Fibroblast of gingiva (primary cell): ENCODE data around the gene VIM.
A peak's percentile ranks its signal among the peaks of the same experiment; 100 is the strongest.

Experiments
- DNase-seq: peaks from one replicate; pipeline ENCODE4 v3.0.0-alpha.2; 2011; ENCODE audit warnings: low read depth

Gene VIM

GRCh38 chr10:17228091-17229015 is at the start of gene VIM:
TSS of gene VIM (plus strand) at chr10:17228241. CDS start at chr10:17229423, 1,182 bp downstream.
- DNase-seq = peak; percentile 98

GRCh38 chr10:17179002-17179401 is 49.0 kb upstream of the VIM start:
- no peak for DNase-seq

- DNase-seq = no peak
Measured at GRCh38 chr10:17181110-17181509, 46.9 kb upstream of the VIM start.

GRCh38 chr10:17181751-17182150 is 46.3 kb upstream of the VIM start:
- DNase-seq = no peak

- DNase-seq = no peak
Measured at GRCh38 chr10:17183110-17183509, 44.9 kb upstream of the VIM start.

- no peak for DNase-seq
Measured at GRCh38 chr10:17185873-17186272, 42.2 kb upstream of the VIM start.

GRCh38 chr10:17188644-17189172 is 39.3 kb upstream of the VIM start:
- no peak for DNase-seq

- DNase-seq = no peak
Measured at GRCh38 chr10:17190602-17191001, 37.4 kb upstream of the VIM start.

GRCh38 chr10:17195083-17195482 is 33.0 kb upstream of the VIM start:
- no peak for DNase-seq

GRCh38 chr10:17196045-17196444 is 32.0 kb upstream of the VIM start:
- no peak for DNase-seq

- no peak for DNase-seq
Measured at GRCh38 chr10:17196573-17196972, 31.5 kb upstream of the VIM start.

GRCh38 chr10:17199351-17199804 is 28.7 kb upstream of the VIM start:
- peak; percentile 85 for DNase-seq

GRCh38 chr10:17200001-17200911 is 27.8 kb upstream of the VIM start:
- DNase-seq = no peak

GRCh38 chr10:17200912-17201793 is 26.9 kb upstream of the VIM start, which contains the start of gene TRDMT1:
TSS of gene TRDMT1 (minus strand) at chr10:17201672. CDS start at chr10:17201634, 38 bp downstream.
- peak; percentile 93 for DNase-seq

GRCh38 chr10:17201794-17202116 is 26.3 kb upstream of the VIM start:
- DNase-seq = no peak

- DNase-seq = no peak
Measured at GRCh38 chr10:17202506-17202905, 25.5 kb upstream of the VIM start.

- DNase-seq = no peak
Measured at GRCh38 chr10:17202999-17203398, 25.0 kb upstream of the VIM start.

- no peak for DNase-seq
Measured at GRCh38 chr10:17203416-17203815, 24.6 kb upstream of the VIM start.

GRCh38 chr10:17206210-17206709 is 21.8 kb upstream of the VIM start:
- DNase-seq = peak; percentile 61

GRCh38 chr10:17208476-17208875 is 19.6 kb upstream of the VIM start:
- no peak for DNase-seq

- DNase-seq = no peak
Measured at GRCh38 chr10:17209302-17209701, 18.7 kb upstream of the VIM start.
